Transverse colon (tissue), 4 donors: ENCODE data around the gene SOAT1. TPM values are rescaled to one million over a fixed set of nuclear protein-coding genes. Genes with fewer than 3 reads are reported as not detected.

Experiments used
- DNase-seq: peaks from one replicate; pipeline ENCODE4 v3.0.0-alpha.2; 2019
- H3K27ac ChIP-seq, 4 donors: fragments of 200-600 bp; sonication (generic); 2 replicates each; pipeline ENCODE4 v1.5.1; 2016 to 2018; ENCODE audit warnings: inconsistent platforms in 4 of 4
- H3K27me3 ChIP-seq: fragments of 200-600 bp; sonication (generic); 2 replicates; pipeline ENCODE4 v1.5.1; 2017; ENCODE audit warnings: inconsistent platforms
- H3K36me3 ChIP-seq, 4 donors: fragments of 200-600 bp; sonication (generic); 2 replicates each; pipeline ENCODE4 v1.5.1; 2017 to 2019; ENCODE audit warnings: inconsistent platforms in 4 of 4
- H3K4me1 ChIP-seq, 4 donors: fragments of 200-600 bp; sonication (generic); 2 replicates each; pipeline ENCODE4 v1.5.1; 2017 to 2020; ENCODE audit warnings: inconsistent platforms in 4 of 4
- H3K4me3 ChIP-seq, 4 donors: fragments of 200-600 bp; sonication (generic); 1 replicate in 1 of 4; 2 replicates in 3 of 4; pipeline versions ENCODE4 v1.5.1 to v1.6.1; 2017 to 2019; ENCODE audit warnings: inconsistent platforms in 4 of 4
- H3K9me3 ChIP-seq, 2 donors: fragments of 200-600 bp; sonication (generic); 2 replicates each; pipeline ENCODE4 v1.5.1; 2017 to 2019; ENCODE audit warnings: inconsistent platforms in 2 of 2
- CTCF ChIP-seq, 5 experiments: fragments of 200-600 bp in 3 of 5; fragments of 450-650 bp in 2 of 5; sonication (generic) in 3 of 5; IDR thresholded peaks; 1 replicate in 2 of 5; 2 replicates in 3 of 5; pipeline ENCODE4 v1.5.1; 2016 to 2017; ENCODE audit warnings: antibody characterized with exemption in 5 of 5, inconsistent platforms in 3 of 5, mild to moderate bottlenecking in 2 of 5, moderate library complexity in 1 of 5
- EP300 ChIP-seq: sonication (generic); formaldehyde crosslinking; IDR thresholded peaks from one replicate; pipeline ENCODE4 v1.6.1; 2017; ENCODE audit warnings: antibody characterized with exemption, low read depth
- POLR2A ChIP-seq: fragments of 450-650 bp; IDR thresholded peaks from one replicate; pipeline ENCODE4 v1.6.1; 2016; ENCODE audit warnings: antibody characterized with exemption, mild to moderate bottlenecking, moderate library complexity
- POLR2AphosphoS5 ChIP-seq, 3 donors: sonication (generic); formaldehyde crosslinking; IDR thresholded peaks; one replicate each; pipeline ENCODE4 v1.6.1; 2016; ENCODE audit warnings: antibody characterized with exemption in 3 of 3
- WGBS, 2 donors: methylation state at CpG; one replicate each; pipeline ENCODE4 v1.1.5; 2018; ENCODE audit warnings: low coverage in 1 of 2; 5-methylcytosine and 5-hydroxymethylcytosine counted together
- in situ Hi-C, 4 donors: fragments of 200-750 bp; cut with MboI; loops; one replicate each; pipeline versions ENCODE4 v1.15.0 to v1.15.1; 2017; ENCODE audit warnings: low sequenced_read_pairs in 3 of 4, low pct_ligation_motif_present in 1 of 4, low pct_unique_long_range_greater_than_20kb in 1 of 4
- intact Hi-C: fragments of 100-400 bp; cut with DNase I; formaldehyde crosslinking; loops from one replicate; pipeline ENCODE4 v1.15.1; 2023; ENCODE audit warnings: low total_unique reads
- total RNA-seq, 4 donors: library from RNA; depleted of rRNA; stranded (reverse); fragments of >200 nt; gene quantifications; one replicate each; pipeline ENCODE4 v1.1.0, GENCODE V29; 2016

The SOAT1 gene
- total RNA-seq, 4 donors from 2014 or later, result 4.0 to 13.9 (median 10.3) TPM

DNA sequence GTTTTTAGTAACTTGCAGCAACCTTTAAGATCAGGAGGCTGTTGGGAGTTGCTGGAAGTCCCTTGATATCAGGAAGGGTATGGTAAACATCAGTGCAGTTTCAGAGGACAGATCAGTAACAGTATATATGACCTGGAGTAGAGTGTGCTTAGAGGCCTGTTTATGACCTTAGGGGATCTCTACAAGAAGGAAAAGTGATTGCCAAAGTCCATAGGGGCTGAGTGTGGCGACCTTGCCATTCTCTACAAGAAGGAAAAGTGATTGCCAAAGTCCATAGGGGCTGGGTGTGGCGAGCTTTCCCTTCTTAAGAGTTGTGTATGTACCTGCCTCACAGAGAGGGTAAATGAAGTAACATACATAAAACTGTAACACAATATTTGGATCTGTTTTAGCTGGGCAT lies 43.7 kb downstream of the SOAT1 start:
- WGBS, 2 donors, result 84 to 100% methylated on average over 2 of the region's 2 CpGs
- no peak overlapping the region for H3K27ac ChIP-seq
- no peaks in the 10 kb centered on the region for H3K27me3 ChIP-seq
- H3K4me3 ChIP-seq, result no peak overlapping the region
- peaks cover 0 to 8% (median 3%) of the 10 kb centered on the region in 4 donors for H3K36me3 ChIP-seq
- H3K9me3 ChIP-seq, result no peaks in the 10 kb centered on the region
- H3K4me1 ChIP-seq, result no peaks in the 10 kb centered on the region
- DNase-seq, result peak; percentile 10
- TF ChIP-seq CTCF (IDR thresholded peaks at IDR 0.05) (no peak), POLR2A (no peak), POLR2AphosphoS5 (IDR thresholded peaks at IDR 0.05) (no peak), EP300 (no peak)
- in situ Hi-C loops (no loop called here), intact Hi-C loops (no loop called here)

GRCh38 chr1:179337942-179338560 lies 44.5 kb downstream of the SOAT1 start:
- Histone ChIP-seq H3K9me3 (no peaks in the 10 kb centered on the region), H3K27ac (no peak overlapping the region), H3K36me3 (peaks cover 0 to 10% (median 4%) of the 10 kb centered on the region in 4 donors), H3K4me3 (no peak overlapping the region), H3K4me1 (no peaks in the 10 kb centered on the region), H3K27me3 (no peaks in the 10 kb centered on the region)
- WGBS, 2 donors, result 92 to 95% methylated on average over 2 to 5 of the region's 5 CpGs
- in situ Hi-C loops (no loop called here), intact Hi-C loops (no loop called here)
- DNase-seq, result no peak
- TF ChIP-seq EP300 (no peak), POLR2A (no peak), CTCF (IDR thresholded peaks at IDR 0.05) (no peak), POLR2AphosphoS5 (IDR thresholded peaks at IDR 0.05) (no peak)

- no peak for DNase-seq
- Histone ChIP-seq H3K9me3 (no peaks in the 10 kb centered on the region), H3K4me1 (no peaks in the 10 kb centered on the region), H3K27me3 (no peaks in the 10 kb centered on the region), H3K36me3 (peaks cover 0 to 32% (median 5%) of the 10 kb centered on the region in 4 donors), H3K27ac (no peak overlapping the region), H3K4me3 (no peak overlapping the region)
- 71 to 80% methylated on average over 5 of the region's 5 CpGs for WGBS, 2 donors
- TF ChIP-seq POLR2AphosphoS5 (IDR thresholded peaks at IDR 0.05) (no peak), POLR2A (no peak), CTCF (IDR thresholded peaks at IDR 0.05) (no peak), EP300 (no peak)
- in situ Hi-C loops, result no loop called here
- intact Hi-C loops, result no loop called here
These were observed 47.3 kb downstream of the SOAT1 start for GRCh38 chr1:179340918-179341317.

DNA sequence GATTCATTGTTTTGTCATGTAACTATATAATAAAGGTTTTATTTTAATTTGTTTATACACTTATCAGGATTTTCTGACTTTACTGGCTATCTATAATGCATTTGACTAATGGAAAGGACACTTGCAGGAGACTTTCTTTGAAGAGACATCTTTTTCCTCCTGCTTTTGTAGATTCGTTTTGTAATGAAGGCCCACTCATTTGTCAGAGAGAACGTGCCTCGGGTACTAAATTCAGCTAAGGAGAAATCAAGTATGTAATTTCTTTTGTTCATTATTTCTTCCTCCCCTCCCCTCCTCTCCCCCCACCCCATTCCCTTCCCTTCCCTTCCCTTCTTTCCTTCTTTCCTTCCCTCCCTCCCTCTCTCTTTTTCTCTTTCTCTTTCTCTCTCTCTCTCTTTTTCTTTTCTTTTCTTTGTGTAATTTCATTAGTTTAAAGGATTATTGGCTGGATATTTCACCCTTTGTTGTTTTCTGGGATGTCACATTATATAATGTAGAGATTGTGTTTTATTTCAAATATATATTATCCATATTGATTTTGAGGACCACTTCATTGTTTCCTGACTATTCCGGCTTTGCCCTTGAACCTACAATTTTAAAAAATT lies 48.4 kb downstream of the SOAT1 start:
- 82 to 87% methylated on average over 4 of the region's 4 CpGs for WGBS, 2 donors
- Histone ChIP-seq H3K9me3 (no peaks in the 10 kb centered on the region), H3K4me1 (no peaks in the 10 kb centered on the region), H3K36me3 (peaks cover 0 to 40% (median 5%) of the 10 kb centered on the region in 4 donors), H3K4me3 (no peak overlapping the region), H3K27ac (no peak overlapping the region), H3K27me3 (no peaks in the 10 kb centered on the region)
- in situ Hi-C loops, result no loop called here
- no peak for DNase-seq
- TF ChIP-seq POLR2A (no peak), EP300 (no peak), POLR2AphosphoS5 (IDR thresholded peaks at IDR 0.05) (no peak), CTCF (IDR thresholded peaks at IDR 0.05) (no peak)
- intact Hi-C loops, result no loop called here
